CD14-positive monocyte (primary cell): ENCODE data around the gene TXNL1. TPM values are rescaled to one million over a fixed set of nuclear protein-coding genes. Genes with fewer than 3 reads are reported as not detected.
A peak's percentile ranks its signal among the peaks of the same experiment; 100 is the strongest.

Experiments used
- DNase-seq, 3 donors: peaks; one replicate each; pipeline ENCODE4 v3.0.0-alpha.2; 2011 to 2022
- H2AFZ ChIP-seq: 2 replicates; pipeline ENCODE4 v1.6.0; 2012; ENCODE audit warnings: mild to moderate bottlenecking, low read depth, low read length, inconsistent platforms; ENCODE audit not compliant: insufficient read depth, poor library complexity, severe bottlenecking
- H3K27ac ChIP-seq, 2 donors: 1 replicate in 1 of 2; 2 replicates in 1 of 2; pipeline ENCODE4 v1.5.1; 2012 to 2013; ENCODE audit warnings: low read length in 2 of 2, control low read depth in 1 of 2, inconsistent platforms in 1 of 2, low read depth in 1 of 2, mild to moderate bottlenecking in 1 of 2
- H3K27me3 ChIP-seq, 2 donors: one replicate each; pipeline versions ENCODE4 v1.6.0 to v1.6.1; 2011 to 2013; ENCODE audit warnings: low read length in 2 of 2; ENCODE audit not compliant: control insufficient read depth in 2 of 2, insufficient read depth in 2 of 2
- H3K36me3 ChIP-seq, 2 donors: replicated peaks in 1 of 2; 1 replicate in 1 of 2; 2 replicates in 1 of 2; pipeline versions ENCODE4 v1.5.1 to v1.6.1; 2012 to 2013; ENCODE audit warnings: low read length in 2 of 2, control low read depth in 1 of 2, inconsistent platforms in 1 of 2, mild to moderate bottlenecking in 1 of 2; ENCODE audit not compliant: insufficient read depth in 2 of 2, control insufficient read depth in 1 of 2
- H3K4me1 ChIP-seq, 2 donors: 1 replicate in 1 of 2; 2 replicates in 1 of 2; pipeline versions ENCODE4 v1.5.1 to v1.6.1; 2012 to 2013; ENCODE audit warnings: low read length in 2 of 2, control low read depth in 1 of 2, inconsistent platforms in 1 of 2, mild to moderate bottlenecking in 1 of 2, moderate library complexity in 1 of 2; ENCODE audit not compliant: insufficient read depth in 2 of 2, control insufficient read depth in 1 of 2
- H3K4me2 ChIP-seq: replicated peaks from 2 replicates; pipeline ENCODE3; 2012; ENCODE audit warnings: low read length, moderate library complexity, mild to moderate bottlenecking; ENCODE audit not compliant: poor library complexity, severe bottlenecking; ENCODE audit errors: extremely low read depth
- H3K4me3 ChIP-seq, 3 experiments: fragments of 200-600 bp in 1 of 3; sonication (generic) in 1 of 3; replicated peaks in 1 of 3; 1 replicate in 2 of 3; 2 replicates in 1 of 3; pipeline ENCODE4 v1.5.1; 2011 to 2013; ENCODE audit warnings: low read length in 3 of 3, mild to moderate bottlenecking in 3 of 3, control low read depth in 2 of 3, low read depth in 2 of 3, inconsistent platforms in 1 of 3, moderate library complexity in 1 of 3
- H3K79me2 ChIP-seq: 2 replicates; pipeline ENCODE4 v1.6.0; 2012; ENCODE audit warnings: mild to moderate bottlenecking, control low read depth, inconsistent platforms, low read length, moderate library complexity; ENCODE audit not compliant: insufficient read depth
- H3K9ac ChIP-seq: 2 replicates; pipeline ENCODE4 v1.6.0; 2017; ENCODE audit warnings: low read length, mild to moderate bottlenecking; ENCODE audit not compliant: insufficient read depth, poor library complexity, severe bottlenecking
- H3K9me3 ChIP-seq, 2 donors: replicated peaks in 1 of 2; 1 replicate in 1 of 2; 2 replicates in 1 of 2; pipeline versions ENCODE4 v1.5.1 to v1.6.1; 2012 to 2013; ENCODE audit warnings: low read length in 2 of 2, control low read depth in 1 of 2; ENCODE audit not compliant: control insufficient read depth in 1 of 2, insufficient read depth in 1 of 2
- H4K20me1 ChIP-seq: 2 replicates; pipeline ENCODE4 v1.6.0; 2012; ENCODE audit warnings: mild to moderate bottlenecking, low read length, control low read depth, moderate library complexity; ENCODE audit not compliant: insufficient read depth
- H3K27ac Mint-ChIP-seq, 7 donors: one replicate each; pipeline ENCODE4 v1.8.0; 2020; ENCODE audit warnings: mild to moderate bottlenecking in 7 of 7, mixed read lengths in 7 of 7, moderate library complexity in 6 of 7, inconsistent platforms in 2 of 7
- H3K27me3 Mint-ChIP-seq, 3 donors: one replicate each; pipeline ENCODE4 v1.8.0; 2021 to 2022; ENCODE audit warnings: low read depth in 3 of 3, mild to moderate bottlenecking in 3 of 3, mixed read lengths in 3 of 3, moderate library complexity in 3 of 3, inconsistent platforms in 1 of 3
- H3K36me3 Mint-ChIP-seq, 2 donors: one replicate each; pipeline ENCODE4 v1.8.0; 2020; ENCODE audit warnings: mixed read lengths in 2 of 2, inconsistent platforms in 1 of 2, mild to moderate bottlenecking in 1 of 2
- H3K4me1 Mint-ChIP-seq: one replicate; pipeline ENCODE4 v1.8.0; 2020; ENCODE audit warnings: mild to moderate bottlenecking, mixed read lengths
- H3K4me3 Mint-ChIP-seq, 2 donors: one replicate each; pipeline ENCODE4 v1.8.0; 2020; ENCODE audit warnings: mild to moderate bottlenecking in 2 of 2, mixed read lengths in 2 of 2, moderate library complexity in 1 of 2
- H3K9me3 Mint-ChIP-seq, 7 donors: one replicate each; pipeline ENCODE4 v1.8.0; 2020 to 2022; ENCODE audit warnings: mixed read lengths in 7 of 7, mild to moderate bottlenecking in 6 of 7, moderate library complexity in 6 of 7, inconsistent platforms in 2 of 7
- WGBS: methylation state at CpG from one replicate; pipeline ENCODE4 v1.1.5; 2013; ENCODE audit warnings: missing lambda C conversion rate; ENCODE audit not compliant: insufficient coverage; 5-methylcytosine and 5-hydroxymethylcytosine counted together
- intact Hi-C, 2 donors: fragments of 100-400 bp; cut with micrococcal nuclease; formaldehyde crosslinking; loops; one replicate each; pipeline versions ENCODE4 v1.15.0 to v1.15.1; 2023
- polyA plus RNA-seq, 3 donors: library from polyadenylated mRNA; depleted of rRNA in 1 of 3; unstranded in 2 of 3; stranded (reverse) in 1 of 3; fragments of 300-500 nt in 2 of 3; fragments of >200 nt in 1 of 3; fragmentation: Illumina TruSeq in 2 of 3; gene quantifications; 1 replicate in 2 of 3; 2 replicates in 1 of 3; pipeline ENCODE4 v1.2.3, GENCODE V29; 2012 to 2021
- TF ChIP-seq, protein P1 (sequence below): fragments of 200-600 bp; IDR thresholded peaks from one replicate; pipeline ENCODE4 v1.8.0; 2022; ENCODE audit warnings: antibody characterized with exemption, mild to moderate bottlenecking

Gene TXNL1
- polyA plus RNA-seq, 3 donors, result 22.3 to 80.4 (median 77.8) TPM

DNA sequence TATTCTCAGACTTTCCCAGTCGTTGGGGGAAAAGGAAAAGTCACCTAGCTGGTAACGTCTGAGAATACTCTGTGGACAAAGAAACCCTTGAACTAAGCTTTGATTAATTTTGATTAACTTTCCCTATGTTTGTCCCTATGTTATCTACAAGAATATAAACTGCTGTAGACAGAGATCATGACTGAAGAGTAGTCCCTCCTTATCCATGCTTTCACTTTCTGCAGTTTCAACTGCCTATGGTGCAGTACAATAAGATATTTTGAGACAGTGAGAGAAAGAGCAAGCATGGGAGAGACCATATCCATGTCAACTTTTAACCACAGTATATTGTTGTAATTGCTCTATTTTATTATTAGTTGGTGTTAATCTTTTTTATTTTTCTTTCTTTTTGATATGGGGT, 31.8 kb downstream of the TXNL1 start:
- Histone ChIP-seq H3K27ac (no peak overlapping the region), H3K27me3 (no peaks in the 10 kb centered on the region), H3K9me3 (no peaks in the 10 kb centered on the region), H3K9ac (no peak overlapping the region), H3K4me3 (no peak overlapping the region), H3K36me3 (peaks cover 72 to 94% of the 10 kb centered on the region in 2 donors), H3K79me2 (no peaks in the 10 kb centered on the region), H3K4me2 (no peak overlapping the region), H3K4me1 (no peaks in the 10 kb centered on the region), H4K20me1 (no peaks in the 10 kb centered on the region), H2AFZ (no peak overlapping the region)
- Mint-ChIP-seq H3K27ac (peak overlapping the region in 1 of 7 donors; percentile 21), H3K36me3 (peaks cover 63 to 84% of the 10 kb centered on the region in 2 donors), H3K4me3 (no peak overlapping the region), H3K9me3 (peaks cover 0 to 1% (median 0%) of the 10 kb centered on the region in 7 donors), H3K4me1 (no peaks in the 10 kb centered on the region), H3K27me3 (no peaks in the 10 kb centered on the region)
- TF ChIP-seq, protein P1, sequence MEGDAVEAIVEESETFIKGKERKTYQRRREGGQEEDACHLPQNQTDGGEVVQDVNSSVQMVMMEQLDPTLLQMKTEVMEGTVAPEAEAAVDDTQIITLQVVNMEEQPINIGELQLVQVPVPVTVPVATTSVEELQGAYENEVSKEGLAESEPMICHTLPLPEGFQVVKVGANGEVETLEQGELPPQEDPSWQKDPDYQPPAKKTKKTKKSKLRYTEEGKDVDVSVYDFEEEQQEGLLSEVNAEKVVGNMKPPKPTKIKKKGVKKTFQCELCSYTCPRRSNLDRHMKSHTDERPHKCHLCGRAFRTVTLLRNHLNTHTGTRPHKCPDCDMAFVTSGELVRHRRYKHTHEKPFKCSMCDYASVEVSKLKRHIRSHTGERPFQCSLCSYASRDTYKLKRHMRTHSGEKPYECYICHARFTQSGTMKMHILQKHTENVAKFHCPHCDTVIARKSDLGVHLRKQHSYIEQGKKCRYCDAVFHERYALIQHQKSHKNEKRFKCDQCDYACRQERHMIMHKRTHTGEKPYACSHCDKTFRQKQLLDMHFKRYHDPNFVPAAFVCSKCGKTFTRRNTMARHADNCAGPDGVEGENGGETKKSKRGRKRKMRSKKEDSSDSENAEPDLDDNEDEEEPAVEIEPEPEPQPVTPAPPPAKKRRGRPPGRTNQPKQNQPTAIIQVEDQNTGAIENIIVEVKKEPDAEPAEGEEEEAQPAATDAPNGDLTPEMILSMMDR, result no peak
- intact Hi-C loops, result no loop called here
- no peak for DNase-seq
- WGBS, result no CpG with 5 or more reads among the region's 2 CpGs

DNA sequence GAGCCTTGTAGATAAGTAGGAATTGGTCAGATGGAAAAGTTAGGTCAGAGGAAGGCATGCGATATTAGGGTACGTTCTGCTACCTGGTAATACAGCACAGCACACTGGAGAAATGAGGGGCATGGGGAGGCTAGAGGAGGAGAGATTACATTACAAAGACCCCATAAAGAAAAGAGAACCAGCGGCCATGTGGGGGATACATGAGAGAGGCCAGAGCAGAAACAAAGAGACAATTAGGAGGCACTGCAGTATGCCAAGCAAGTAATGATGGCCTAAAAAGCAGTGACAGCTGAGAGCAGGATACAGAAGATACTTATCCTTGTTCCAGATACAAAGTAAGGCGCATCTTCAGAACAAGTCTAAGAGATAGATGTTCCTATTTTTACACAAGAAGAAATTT, 40.0 kb downstream of the TXNL1 start:
- peaks cover 0 to 5% (median 2%) of the 10 kb centered on the region in 7 donors for H3K9me3 Mint-ChIP-seq
- intact Hi-C loops, result no loop called here
- H4K20me1 ChIP-seq, result no peaks in the 10 kb centered on the region
- 100% methylated on average over 2 of the region's 4 CpGs for WGBS
- H3K9me3 ChIP-seq, result peaks cover 4 to 5% of the 10 kb centered on the region in 2 donors
- no peak overlapping the region for H2AFZ ChIP-seq
- no peak overlapping the region for H3K27ac Mint-ChIP-seq
- H3K27me3 Mint-ChIP-seq, result no peaks in the 10 kb centered on the region
- no peak for DNase-seq
- H3K4me3 ChIP-seq, result no peak overlapping the region
- no peak overlapping the region for H3K9ac ChIP-seq
- no peaks in the 10 kb centered on the region for H3K4me1 Mint-ChIP-seq
- no peak overlapping the region for H3K27ac ChIP-seq
- peaks cover 8 to 23% of the 10 kb centered on the region in 2 donors for H3K36me3 ChIP-seq
- no peaks in the 10 kb centered on the region for H3K4me1 ChIP-seq
- peaks cover 14 to 17% of the 10 kb centered on the region in 2 donors for H3K36me3 Mint-ChIP-seq
- H3K27me3 ChIP-seq, result no peaks in the 10 kb centered on the region
- no peak overlapping the region for H3K4me2 ChIP-seq
- no peaks in the 10 kb centered on the region for H3K79me2 ChIP-seq
- TF ChIP-seq, protein P1, result no peak
- no peak overlapping the region for H3K4me3 Mint-ChIP-seq
